ENCODE measurements around the gene ZNF467.

GRCh38 chr7:149804106-149804505, 30.7 kb upstream of the ZNF467 start:
- TF ChIP-seq POLR2A (IDR thresholded peaks at IDR 0.05) = no peak
- TF ChIP-seq, protein P1, sequence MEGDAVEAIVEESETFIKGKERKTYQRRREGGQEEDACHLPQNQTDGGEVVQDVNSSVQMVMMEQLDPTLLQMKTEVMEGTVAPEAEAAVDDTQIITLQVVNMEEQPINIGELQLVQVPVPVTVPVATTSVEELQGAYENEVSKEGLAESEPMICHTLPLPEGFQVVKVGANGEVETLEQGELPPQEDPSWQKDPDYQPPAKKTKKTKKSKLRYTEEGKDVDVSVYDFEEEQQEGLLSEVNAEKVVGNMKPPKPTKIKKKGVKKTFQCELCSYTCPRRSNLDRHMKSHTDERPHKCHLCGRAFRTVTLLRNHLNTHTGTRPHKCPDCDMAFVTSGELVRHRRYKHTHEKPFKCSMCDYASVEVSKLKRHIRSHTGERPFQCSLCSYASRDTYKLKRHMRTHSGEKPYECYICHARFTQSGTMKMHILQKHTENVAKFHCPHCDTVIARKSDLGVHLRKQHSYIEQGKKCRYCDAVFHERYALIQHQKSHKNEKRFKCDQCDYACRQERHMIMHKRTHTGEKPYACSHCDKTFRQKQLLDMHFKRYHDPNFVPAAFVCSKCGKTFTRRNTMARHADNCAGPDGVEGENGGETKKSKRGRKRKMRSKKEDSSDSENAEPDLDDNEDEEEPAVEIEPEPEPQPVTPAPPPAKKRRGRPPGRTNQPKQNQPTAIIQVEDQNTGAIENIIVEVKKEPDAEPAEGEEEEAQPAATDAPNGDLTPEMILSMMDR (IDR thresholded peaks at IDR 0.05) = no peak
